GM12872 (cell line): Measurements from ENCODE around the gene STARD10.

ENCODE experiments used
- TF ChIP-seq, protein P1 (sequence below): IDR thresholded peaks from 3 replicates; pipeline ENCODE4 v1.5.1; 2011; ENCODE audit warnings: low read depth, mild to moderate bottlenecking, low read length, moderate library complexity; ENCODE audit not compliant: insufficient read depth

STARD10 gene

DNA sequence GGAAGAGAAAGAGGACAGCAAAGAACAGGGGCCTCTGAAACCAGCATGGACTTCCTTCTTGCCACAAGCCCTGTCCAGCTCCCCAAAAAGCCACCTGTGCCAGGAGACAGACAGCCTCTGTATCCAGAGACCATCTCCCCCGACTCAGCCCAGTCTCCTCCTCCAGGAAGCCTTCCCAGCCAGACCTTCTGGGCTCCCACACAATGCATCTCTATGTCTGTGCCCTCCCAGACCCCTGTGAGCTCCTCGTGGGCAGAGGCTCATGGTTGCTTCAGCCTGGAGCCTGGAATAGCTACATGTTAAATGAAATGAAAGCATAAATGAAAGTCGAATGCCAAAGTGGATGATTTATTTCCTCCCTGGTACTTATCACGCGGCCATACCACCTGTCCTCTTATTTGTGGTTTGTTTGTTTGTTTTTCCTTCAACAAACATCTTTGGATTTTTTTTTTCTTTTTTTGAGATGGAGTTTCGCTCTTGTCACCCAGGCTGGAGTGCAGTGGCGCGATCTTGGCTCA lies 34.3 kb downstream of the STARD10 start:
- TF ChIP-seq, protein P1, sequence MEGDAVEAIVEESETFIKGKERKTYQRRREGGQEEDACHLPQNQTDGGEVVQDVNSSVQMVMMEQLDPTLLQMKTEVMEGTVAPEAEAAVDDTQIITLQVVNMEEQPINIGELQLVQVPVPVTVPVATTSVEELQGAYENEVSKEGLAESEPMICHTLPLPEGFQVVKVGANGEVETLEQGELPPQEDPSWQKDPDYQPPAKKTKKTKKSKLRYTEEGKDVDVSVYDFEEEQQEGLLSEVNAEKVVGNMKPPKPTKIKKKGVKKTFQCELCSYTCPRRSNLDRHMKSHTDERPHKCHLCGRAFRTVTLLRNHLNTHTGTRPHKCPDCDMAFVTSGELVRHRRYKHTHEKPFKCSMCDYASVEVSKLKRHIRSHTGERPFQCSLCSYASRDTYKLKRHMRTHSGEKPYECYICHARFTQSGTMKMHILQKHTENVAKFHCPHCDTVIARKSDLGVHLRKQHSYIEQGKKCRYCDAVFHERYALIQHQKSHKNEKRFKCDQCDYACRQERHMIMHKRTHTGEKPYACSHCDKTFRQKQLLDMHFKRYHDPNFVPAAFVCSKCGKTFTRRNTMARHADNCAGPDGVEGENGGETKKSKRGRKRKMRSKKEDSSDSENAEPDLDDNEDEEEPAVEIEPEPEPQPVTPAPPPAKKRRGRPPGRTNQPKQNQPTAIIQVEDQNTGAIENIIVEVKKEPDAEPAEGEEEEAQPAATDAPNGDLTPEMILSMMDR, result no peak

DNA sequence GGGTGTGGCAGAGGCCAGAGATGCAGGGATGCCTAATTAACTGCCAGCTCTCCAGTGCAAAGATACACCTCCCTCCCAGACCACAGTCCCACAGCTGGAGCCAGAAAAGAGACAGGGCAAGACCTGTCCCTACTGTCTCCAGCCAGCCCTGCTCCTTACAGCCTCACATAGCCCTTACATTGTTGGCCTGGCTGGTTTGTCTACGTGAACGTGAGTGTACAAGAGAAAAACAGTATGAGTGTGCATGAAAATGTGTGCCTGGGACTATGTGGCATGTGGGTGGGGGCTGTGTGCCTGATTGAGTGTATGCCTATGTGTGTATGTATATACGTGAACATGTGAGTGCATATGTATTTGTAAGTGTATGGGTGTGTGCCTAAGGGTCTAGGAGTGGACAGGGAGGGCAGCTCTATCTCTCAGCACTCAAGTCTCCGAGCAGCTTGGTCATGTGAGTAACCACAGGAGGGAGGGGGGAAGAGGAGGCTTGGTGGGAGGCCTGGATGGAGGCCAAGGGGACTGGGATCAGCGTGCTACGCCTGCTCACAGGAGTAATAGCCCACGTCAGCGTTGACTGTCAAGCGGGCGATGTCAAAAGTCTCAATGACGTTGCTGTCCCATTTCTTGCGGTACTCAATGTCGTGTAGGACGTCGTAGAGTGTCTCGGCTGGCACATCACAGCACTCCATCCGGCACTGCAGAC lies 35.0 kb downstream of the STARD10 start:
- TF ChIP-seq, protein P1, result no peak

DNA sequence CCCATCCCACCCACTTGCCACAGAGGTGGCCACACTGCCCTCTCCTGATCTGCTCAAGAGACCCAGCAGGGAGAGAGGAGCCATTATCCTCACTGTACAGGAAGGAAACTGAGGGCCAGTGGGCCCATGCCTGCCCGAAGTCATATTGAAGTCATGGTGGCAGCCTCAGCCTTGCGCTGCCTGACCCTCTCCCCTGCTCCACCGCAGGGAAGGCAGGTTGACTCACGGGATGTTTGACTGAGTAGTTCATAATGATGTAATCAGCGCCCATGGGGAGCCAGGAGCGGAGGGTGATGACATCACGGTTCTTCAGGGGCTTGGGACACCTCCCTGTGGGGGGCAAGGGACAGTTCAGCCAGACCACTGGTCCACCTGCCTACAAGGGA lies 35.5 kb downstream of the STARD10 start:
- TF ChIP-seq, protein P1, result no peak

DNA sequence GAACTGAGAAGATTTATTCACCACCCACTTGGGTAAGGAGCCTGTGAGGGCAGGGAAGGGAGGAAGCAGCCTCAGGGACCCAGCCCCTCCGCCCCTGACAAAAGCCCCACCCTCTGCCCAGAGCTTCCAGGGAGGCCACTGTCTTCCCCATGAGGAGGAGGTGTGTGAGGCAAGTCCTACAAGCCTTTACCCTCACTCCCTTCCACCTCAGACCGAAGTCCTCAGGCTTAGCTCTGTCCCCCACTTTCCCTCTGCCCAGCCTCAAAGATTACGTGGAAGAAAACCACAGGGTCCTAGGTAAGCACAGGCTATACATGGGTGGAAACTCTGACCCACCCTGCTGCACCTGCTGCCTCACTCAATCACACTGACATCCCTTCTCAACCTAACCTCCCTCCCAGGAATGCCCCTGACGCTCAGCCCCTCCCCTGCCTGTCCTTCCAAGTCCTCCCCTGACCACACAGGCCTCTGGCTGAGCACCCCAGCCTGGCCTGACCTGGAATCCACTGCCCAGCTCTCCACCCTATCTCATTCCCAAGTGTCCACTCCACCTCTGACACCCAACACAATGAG lies 38.0 kb downstream of the STARD10 start:
- TF ChIP-seq, protein P1, result no peak

DNA sequence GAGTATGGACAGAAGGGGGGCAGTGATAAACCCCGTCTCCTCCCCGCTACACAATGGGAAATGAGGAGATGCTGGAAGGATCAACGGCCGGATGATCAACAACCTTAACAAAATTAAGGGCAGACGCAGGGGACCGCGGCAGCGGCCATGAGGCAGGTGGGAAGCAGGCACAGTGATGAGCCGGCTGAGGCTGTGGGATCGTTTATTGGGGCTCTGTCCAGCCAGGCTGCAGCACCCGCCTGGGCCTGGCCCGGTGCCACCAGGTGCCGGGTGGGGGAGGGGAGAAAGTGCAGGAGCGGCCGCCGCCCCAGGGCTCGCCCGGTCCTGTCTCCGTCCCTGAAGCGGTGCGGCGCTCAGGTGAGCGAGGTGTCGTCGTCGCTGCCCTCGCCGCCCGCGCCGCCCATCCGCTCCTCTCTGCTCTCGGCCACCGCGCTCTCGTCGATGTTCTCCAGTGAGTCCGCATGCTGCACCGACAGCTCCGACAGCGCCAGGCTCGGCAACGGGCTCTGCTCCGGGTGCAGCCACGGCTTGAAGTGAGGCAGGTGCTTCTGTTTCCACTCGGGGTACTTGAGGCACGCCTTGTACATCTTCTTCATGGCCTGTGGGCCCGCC lies 39.2 kb downstream of the STARD10 start:
- TF ChIP-seq, protein P1, result no peak

DNA sequence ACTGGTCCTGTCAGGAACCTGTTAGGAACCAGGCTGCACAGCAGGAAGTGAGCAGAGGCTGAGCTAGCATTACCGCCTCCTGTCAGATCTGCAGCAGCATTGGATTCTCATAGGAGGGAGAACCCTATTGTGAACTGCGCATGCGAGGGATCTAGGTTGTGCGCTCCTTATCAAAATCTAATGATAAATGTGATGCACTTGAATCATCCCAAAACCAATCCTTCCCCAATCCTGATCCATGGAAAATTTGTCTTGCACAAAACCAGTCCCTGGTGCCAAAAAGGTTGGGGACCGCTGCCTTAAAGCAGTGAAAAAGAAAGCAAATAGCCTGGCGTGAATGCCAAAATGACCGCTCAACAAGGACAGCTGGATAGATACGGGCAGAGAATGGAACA lies 39.7 kb downstream of the STARD10 start:
- TF ChIP-seq, protein P1, result no peak

DNA sequence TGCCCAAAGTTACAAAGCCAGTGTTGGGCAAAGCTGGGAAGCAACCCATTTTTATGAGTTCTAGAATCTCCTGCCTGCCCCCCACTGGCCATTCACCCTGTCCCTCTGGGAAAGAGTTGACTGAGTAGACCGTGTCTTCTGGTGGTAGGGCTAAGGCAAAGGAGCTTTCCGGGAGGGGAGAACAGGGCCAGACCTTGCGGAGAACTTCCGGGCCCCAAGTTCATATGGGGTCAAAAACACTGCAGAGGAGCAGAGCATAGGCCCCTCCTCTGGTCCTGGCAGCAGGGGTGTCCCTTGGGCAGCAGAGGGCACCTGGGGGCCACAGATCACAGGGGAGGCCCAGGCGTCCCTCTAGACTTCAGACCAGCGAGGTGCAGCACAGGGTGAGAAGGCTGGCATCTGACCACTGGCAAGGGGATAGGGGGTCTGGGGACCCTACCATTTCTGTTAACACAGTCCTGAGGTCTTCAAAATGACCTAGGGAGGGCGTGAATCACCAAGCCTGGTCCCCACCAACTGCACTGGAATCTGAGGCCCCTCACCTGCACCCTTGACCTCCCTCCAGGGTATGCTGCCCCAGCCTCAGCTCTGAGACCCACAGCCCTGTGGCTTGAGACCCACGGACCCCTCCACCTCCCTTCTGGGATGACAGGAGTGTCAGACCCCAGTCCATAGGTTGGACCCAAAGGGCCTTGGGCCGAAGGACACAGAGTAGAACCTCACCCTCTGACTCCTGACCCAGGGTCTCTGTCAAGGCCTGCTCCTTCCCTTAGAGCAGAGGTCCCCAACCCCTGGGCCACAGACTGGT lies 40.3 kb downstream of the STARD10 start:
- TF ChIP-seq, protein P1, result no peak
